Measurements from ENCODE around the gene SVIL. TPM values are rescaled to one million over a fixed set of nuclear protein-coding genes. Genes with fewer than 3 reads are reported as not detected.

Gene SVIL, protein sequence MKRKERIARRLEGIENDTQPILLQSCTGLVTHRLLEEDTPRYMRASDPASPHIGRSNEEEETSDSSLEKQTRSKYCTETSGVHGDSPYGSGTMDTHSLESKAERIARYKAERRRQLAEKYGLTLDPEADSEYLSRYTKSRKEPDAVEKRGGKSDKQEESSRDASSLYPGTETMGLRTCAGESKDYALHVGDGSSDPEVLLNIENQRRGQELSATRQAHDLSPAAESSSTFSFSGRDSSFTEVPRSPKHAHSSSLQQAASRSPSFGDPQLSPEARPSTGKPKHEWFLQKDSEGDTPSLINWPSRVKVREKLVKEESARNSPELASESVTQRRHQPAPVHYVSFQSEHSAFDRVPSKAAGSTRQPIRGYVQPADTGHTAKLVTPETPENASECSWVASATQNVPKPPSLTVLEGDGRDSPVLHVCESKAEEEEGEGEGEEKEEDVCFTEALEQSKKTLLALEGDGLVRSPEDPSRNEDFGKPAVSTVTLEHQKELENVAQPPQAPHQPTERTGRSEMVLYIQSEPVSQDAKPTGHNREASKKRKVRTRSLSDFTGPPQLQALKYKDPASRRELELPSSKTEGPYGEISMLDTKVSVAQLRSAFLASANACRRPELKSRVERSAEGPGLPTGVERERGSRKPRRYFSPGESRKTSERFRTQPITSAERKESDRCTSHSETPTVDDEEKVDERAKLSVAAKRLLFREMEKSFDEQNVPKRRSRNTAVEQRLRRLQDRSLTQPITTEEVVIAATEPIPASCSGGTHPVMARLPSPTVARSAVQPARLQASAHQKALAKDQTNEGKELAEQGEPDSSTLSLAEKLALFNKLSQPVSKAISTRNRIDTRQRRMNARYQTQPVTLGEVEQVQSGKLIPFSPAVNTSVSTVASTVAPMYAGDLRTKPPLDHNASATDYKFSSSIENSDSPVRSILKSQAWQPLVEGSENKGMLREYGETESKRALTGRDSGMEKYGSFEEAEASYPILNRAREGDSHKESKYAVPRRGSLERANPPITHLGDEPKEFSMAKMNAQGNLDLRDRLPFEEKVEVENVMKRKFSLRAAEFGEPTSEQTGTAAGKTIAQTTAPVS (N-terminal part only)
- 10 to 100 TPM; 25.0 to 31.2 TPM for total RNA-seq
- 10 to 100 TPM in 1 of 2 donors, 1 to 10 TPM in 1; 1.1 to 18.9 TPM for polyA plus RNA-seq

DNA sequence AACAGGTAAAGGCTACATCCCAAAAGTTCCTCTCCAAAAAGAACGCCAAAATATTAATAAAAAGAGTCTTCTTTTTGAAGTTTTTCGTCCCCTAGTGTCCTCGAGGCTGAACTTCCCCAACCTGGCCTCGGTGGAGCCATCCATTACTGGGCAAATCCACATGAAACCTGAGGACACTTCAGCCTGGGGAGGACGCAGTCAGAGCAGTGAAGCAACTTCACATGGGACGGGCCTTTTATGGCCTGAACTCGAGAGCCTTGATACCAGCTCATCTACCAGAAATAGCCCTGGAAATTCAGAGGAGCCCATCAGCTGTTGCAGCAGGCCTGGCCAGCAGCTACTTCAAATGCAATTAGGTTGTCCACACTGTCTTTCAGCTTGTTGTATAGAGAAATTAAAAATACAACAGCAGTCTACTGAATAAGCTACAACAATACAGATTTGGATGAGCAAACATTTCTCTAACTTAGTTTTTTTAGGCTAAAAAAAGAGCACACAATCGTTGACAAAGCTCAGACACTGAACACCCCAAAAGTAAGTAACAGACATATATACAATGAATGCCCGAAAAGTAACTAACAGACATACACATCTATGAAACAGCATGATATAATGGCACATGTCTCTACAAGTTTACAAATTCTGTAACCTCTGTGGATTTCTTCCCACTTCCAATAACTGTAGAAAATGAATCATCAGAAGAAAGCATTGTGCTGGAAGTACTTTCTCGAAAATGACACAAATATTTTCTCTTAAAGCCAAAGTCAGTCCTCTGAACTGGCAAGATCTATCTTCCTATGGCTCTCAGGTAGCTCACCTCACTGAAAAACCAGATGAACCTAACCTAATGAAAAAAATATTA, at the start of gene SVIL:
Gene SVIL (minus strand): TSS at position 208 of the 862 bp plus-strand sequence. CDS start 79,913 bp downstream, outside the sequence.
- Mint-ChIP-seq H3K9me3 (no peaks in the 10 kb centered on the region), H3K4me1 (peaks cover 34 to 65% (median 51%) of the 10 kb centered on the region in 4 donors), H3K4me3 (peak within 1 kb of the TSS; percentile 68 to 83 (median 74)), H3K27me3 (no peaks in the 10 kb centered on the region), H3K27ac (peak within 1 kb of the TSS; percentile 84 to 97 (median 96)), H3K36me3 (peaks cover 2 to 6% of the 10 kb centered on the region in 2 donors)
- intact Hi-C loops (cut with micrococcal nuclease), result loop anchor here (5.0 kb wide), 1 partner anchor 43 kb away; no protein-coding TSS in a partner anchor
- Histone ChIP-seq H3K4me1 (ENCODE audit: insufficient read depth, low read length) (peaks cover 46% of the 10 kb centered on the region), H3K9me3 (ENCODE audit: control insufficient read depth in 1 of 2, low read length in 2 of 2) (no peaks in the 10 kb centered on the region), H3K4me3 (ENCODE audit: low read length in 2 of 2) (peak within 1 kb of the TSS in 1 of 2 donors; percentile 11), H3K36me3 (ENCODE audit: insufficient read depth, low read length) (no peaks in the 10 kb centered on the region), H3K27me3 (ENCODE audit: insufficient read depth, low read length) (no peaks in the 10 kb centered on the region), H3K27ac (ENCODE audit: low read depth, low read length) (peak within 1 kb of the TSS; percentile 67)
- DNase-seq, result no peak
- POLR2A ChIA-PET (ENCODE audit: partially characterized antibody), result interaction anchor here (0.7 to 2.7 kb wide), 6 partner anchors 12 to 100 kb away, joined by 3 to 14 read pairs (median 8); no protein-coding TSS in a partner anchor
- CTCF ChIA-PET (ENCODE audit: partially characterized antibody), result interaction anchor here (0.7 to 2.2 kb wide), 7 partner anchors 10 to 101 kb away, joined by 3 to 7 read pairs (median 4); no protein-coding TSS in a partner anchor

DNA sequence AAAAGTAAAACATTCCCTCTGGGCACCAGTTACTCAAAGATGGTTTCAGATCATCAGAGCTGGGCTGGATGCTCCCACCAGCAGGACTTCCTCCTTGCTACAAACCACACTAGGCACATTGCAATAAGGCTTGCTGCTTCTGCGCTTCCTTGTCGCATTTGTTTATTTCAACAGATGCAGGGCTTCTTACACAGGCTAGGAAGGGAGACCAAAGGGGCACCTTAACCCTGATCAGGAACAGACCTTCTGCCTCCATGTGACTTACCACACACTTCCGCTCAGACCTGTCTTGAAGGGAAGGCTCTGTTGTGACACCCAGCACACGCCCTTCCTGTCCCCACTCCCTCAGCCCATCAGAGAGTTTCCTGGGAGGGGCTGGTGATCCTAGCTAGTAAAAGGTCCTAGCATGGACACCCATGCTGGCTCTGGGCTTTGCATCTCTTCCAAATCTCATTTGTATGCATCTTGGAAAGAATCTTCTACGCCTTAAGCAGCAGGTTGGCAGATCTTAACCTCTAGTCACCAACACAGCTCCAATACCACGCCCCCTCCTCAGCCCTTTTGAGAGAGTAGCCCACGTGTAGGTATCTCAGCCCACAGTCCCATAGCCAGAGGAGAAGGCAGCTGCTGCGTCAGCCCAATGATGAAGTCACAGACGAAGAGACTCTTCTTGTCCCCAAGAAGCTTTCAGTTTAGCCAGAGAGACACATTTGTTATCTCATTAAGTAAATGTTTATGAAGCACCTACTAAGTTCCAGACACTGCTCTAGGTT, 47.1 kb upstream of the SVIL start:
- Mint-ChIP-seq H3K36me3 (peaks cover 23 to 33% of the 10 kb centered on the region in 2 donors), H3K4me1 (peaks cover 60 to 99% (median 79%) of the 10 kb centered on the region in 4 donors)
- peak overlapping the region; percentile 54 for H3K27ac ChIP-seq (ENCODE audit: low read depth, low read length)

DNA sequence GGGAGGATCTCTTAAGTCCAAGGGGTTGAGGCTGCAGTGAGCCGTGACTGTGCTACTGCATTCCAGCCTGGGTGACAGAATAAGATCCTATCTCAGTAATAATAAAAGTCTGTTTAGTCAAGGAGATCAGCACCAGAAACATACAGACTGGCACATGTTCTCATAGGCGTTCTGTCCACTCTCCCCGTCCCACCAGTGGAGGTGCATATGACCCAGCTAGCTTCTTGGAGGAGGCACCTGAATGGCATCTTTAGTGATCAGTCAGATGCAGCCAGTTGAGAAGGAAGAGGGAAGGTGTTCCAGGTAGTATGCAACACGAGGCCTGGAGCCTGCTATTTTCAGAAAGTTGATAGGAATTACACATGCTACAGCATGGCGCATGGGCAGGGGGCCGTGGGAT, 45.3 kb upstream of the SVIL start:
- Mint-ChIP-seq H3K36me3 (peaks cover 25 to 34% of the 10 kb centered on the region in 2 donors), H3K27me3 (no peaks in the 10 kb centered on the region), H3K27ac (peak overlapping the region; percentile 90 to 99 (median 98)), H3K9me3 (peaks cover 0 to 16% (median 11%) of the 10 kb centered on the region in 8 donors), H3K4me3 (peak overlapping the region in 7 of 8 donors; percentile 54 to 83 (median 77)), H3K4me1 (peaks cover 67 to 99% (median 85%) of the 10 kb centered on the region in 4 donors)
- Histone ChIP-seq H3K27me3 (ENCODE audit: insufficient read depth, low read length) (no peaks in the 10 kb centered on the region), H3K9me3 (ENCODE audit: control insufficient read depth in 1 of 2, low read length in 2 of 2) (no peaks in the 10 kb centered on the region), H3K4me3 (ENCODE audit: low read length in 2 of 2) (peak overlapping the region in 1 of 2 donors; percentile 46), H3K27ac (ENCODE audit: low read depth, low read length) (peak overlapping the region; percentile 40), H3K4me1 (ENCODE audit: insufficient read depth, low read length) (peaks cover 66% of the 10 kb centered on the region), H3K36me3 (ENCODE audit: insufficient read depth, low read length) (no peaks in the 10 kb centered on the region)
- ChIA-PET CTCF (ENCODE audit: partially characterized antibody) (interaction anchor here (2.3 kb wide), 1 partner anchor 12 kb away, joined by 5 read pairs; no protein-coding TSS in a partner anchor), POLR2A (ENCODE audit: partially characterized antibody) (interaction anchor here (1.3 to 2.7 kb wide), 3 partner anchors 9 to 56 kb away, joined by 3 to 28 read pairs (median 3); no protein-coding TSS in a partner anchor)
- intact Hi-C loops (cut with micrococcal nuclease), result no loop called here
- DNase-seq, result no peak

More for the DNA sequence above, 47.1 kb upstream of the SVIL start:
- H3K4me1 ChIP-seq (ENCODE audit: insufficient read depth, low read length), result peaks cover 66% of the 10 kb centered on the region
- no peaks in the 10 kb centered on the region for H3K36me3 ChIP-seq (ENCODE audit: insufficient read depth, low read length)
- no peaks in the 10 kb centered on the region for H3K27me3 ChIP-seq (ENCODE audit: insufficient read depth, low read length)
- peak; percentile 81 to 88 (median 86) for DNase-seq
- POLR2A ChIA-PET (ENCODE audit: partially characterized antibody), result interaction anchor here (1.0 to 2.7 kb wide), 12 partner anchors 10 to 1150 kb away, joined by 3 to 32 read pairs (median 8); partner anchors contain the start of genes SVIL and WAC
- H3K4me3 ChIP-seq (ENCODE audit: low read length in 2 of 2), result peak overlapping the region in 1 of 2 donors; percentile 46
- intact Hi-C loops (cut with micrococcal nuclease), result loop anchor here (1.0 to 2.0 kb wide), 4 partner anchors 7 to 53 kb away; no protein-coding TSS in a partner anchor
- H3K27me3 Mint-ChIP-seq, result no peaks in the 10 kb centered on the region
- H3K9me3 ChIP-seq (ENCODE audit: control insufficient read depth in 1 of 2, low read length in 2 of 2), result no peaks in the 10 kb centered on the region
- peak overlapping the region; percentile 90 to 99 (median 98) for H3K27ac Mint-ChIP-seq
- CTCF ChIA-PET (ENCODE audit: partially characterized antibody), result interaction anchor here (0.7 to 2.4 kb wide), 6 partner anchors 9 to 60 kb away, joined by 3 to 13 read pairs (median 4); no protein-coding TSS in a partner anchor
- H3K4me3 Mint-ChIP-seq, result peak overlapping the region; percentile 49 to 85 (median 78)
- H3K9me3 Mint-ChIP-seq, result peaks cover 0 to 5% (median 0%) of the 10 kb centered on the region in 8 donors

DNA sequence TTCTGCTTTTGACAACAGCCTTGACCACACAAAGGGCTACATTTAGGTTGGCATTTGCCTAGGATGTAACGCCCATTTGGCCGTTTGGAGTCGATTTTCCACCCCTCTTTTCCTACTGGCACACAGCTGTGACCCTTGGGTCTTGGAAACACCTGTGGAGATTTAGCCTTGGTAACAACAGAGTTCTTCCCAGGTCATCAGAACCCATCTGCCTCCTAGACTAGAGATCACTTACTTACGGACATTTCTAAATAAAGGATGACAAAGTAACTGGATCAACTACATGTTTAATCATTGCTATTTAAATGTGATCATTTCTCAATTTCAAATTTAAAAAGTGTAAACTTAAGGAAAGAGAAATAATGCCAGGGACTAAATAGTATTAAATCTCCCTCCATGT, 42.0 kb upstream of the SVIL start:
- no peak overlapping the region for H3K27ac ChIP-seq (ENCODE audit: low read depth, low read length)
- Mint-ChIP-seq H3K27me3 (no peaks in the 10 kb centered on the region), H3K36me3 (peaks cover 12 to 20% of the 10 kb centered on the region in 2 donors), H3K4me1 (peaks cover 46 to 77% (median 57%) of the 10 kb centered on the region in 4 donors), H3K9me3 (peaks cover 0 to 16% (median 11%) of the 10 kb centered on the region in 8 donors), H3K27ac (peak overlapping the region in 3 of 7 donors; percentile 50 to 91 (median 80)), H3K4me3 (peak overlapping the region in 1 of 8 donors; percentile 20)
- H3K4me3 ChIP-seq (ENCODE audit: low read length in 2 of 2), result no peak overlapping the region
- CTCF ChIA-PET (ENCODE audit: partially characterized antibody), result no interaction called here
- H3K9me3 ChIP-seq (ENCODE audit: control insufficient read depth in 1 of 2, low read length in 2 of 2), result no peaks in the 10 kb centered on the region
- H3K36me3 ChIP-seq (ENCODE audit: insufficient read depth, low read length), result no peaks in the 10 kb centered on the region
- intact Hi-C loops (cut with micrococcal nuclease), result no loop called here
- POLR2A ChIA-PET (ENCODE audit: partially characterized antibody), result interaction anchor here (1.1 to 1.7 kb wide), 2 partner anchors 12 to 17 kb away, joined by 3 to 5 read pairs; no protein-coding TSS in a partner anchor
- H3K27me3 ChIP-seq (ENCODE audit: insufficient read depth, low read length), result no peaks in the 10 kb centered on the region
- DNase-seq, result no peak
- peaks cover 45% of the 10 kb centered on the region for H3K4me1 ChIP-seq (ENCODE audit: insufficient read depth, low read length)

DNA sequence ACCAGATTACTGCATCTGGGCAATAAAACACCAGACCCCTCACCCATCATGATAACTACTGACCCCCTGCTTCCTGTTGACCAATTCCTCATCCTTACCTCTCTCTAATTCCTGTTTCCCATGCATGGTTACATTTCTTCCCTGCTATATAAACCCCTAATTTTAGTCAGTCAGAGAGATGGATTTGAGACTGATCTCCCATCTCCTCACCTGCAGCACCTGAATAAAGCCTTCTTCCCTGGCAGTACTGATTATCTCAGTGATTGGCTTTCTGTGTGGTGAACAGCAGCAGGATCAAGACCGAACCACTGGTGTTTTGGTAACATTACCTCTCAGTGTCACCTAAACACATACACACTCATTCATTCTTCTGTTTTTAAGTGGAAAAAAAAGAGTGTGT, 41.2 kb upstream of the SVIL start:
- CTCF ChIA-PET (ENCODE audit: partially characterized antibody), result no interaction called here
- Histone ChIP-seq H3K4me1 (ENCODE audit: insufficient read depth, low read length) (peaks cover 39% of the 10 kb centered on the region), H3K9me3 (ENCODE audit: control insufficient read depth in 1 of 2, low read length in 2 of 2) (no peaks in the 10 kb centered on the region), H3K27me3 (ENCODE audit: insufficient read depth, low read length) (no peaks in the 10 kb centered on the region), H3K27ac (ENCODE audit: low read depth, low read length) (no peak overlapping the region), H3K36me3 (ENCODE audit: insufficient read depth, low read length) (no peaks in the 10 kb centered on the region), H3K4me3 (ENCODE audit: low read length in 2 of 2) (no peak overlapping the region)
- H3K36me3 Mint-ChIP-seq, result peaks cover 14 to 27% of the 10 kb centered on the region in 2 donors
- no peaks in the 10 kb centered on the region for H3K27me3 Mint-ChIP-seq
- POLR2A ChIA-PET (ENCODE audit: partially characterized antibody), result no interaction called here
- peaks cover 0 to 16% (median 11%) of the 10 kb centered on the region in 8 donors for H3K9me3 Mint-ChIP-seq
- DNase-seq, result no peak
- intact Hi-C loops (cut with micrococcal nuclease), result no loop called here
- peaks cover 40 to 76% (median 50%) of the 10 kb centered on the region in 4 donors for H3K4me1 Mint-ChIP-seq
- peak overlapping the region in 3 of 7 donors; percentile 8 to 89 (median 15) for H3K27ac Mint-ChIP-seq
- peak overlapping the region in 2 of 8 donors; percentile 7 to 26 for H3K4me3 Mint-ChIP-seq
